ENCODE data around the gene NDE1.

GRCh38 chr16:15714393-15715172 is 64.5 kb downstream of the NDE1 start:
- no peak for TF ChIP-seq EZH2 (IDR thresholded peaks at IDR 0.05; ENCODE audit: insufficient read depth, low read length)
- TF ChIP-seq CTCF (IDR thresholded peaks at IDR 0.05; ENCODE audit: insufficient read depth, low read depth, low read length), result no peak
